Prostate gland (tissue), 2 donors: ENCODE measurements around the gene MKRN2OS. TPM values are rescaled to one million over a fixed set of nuclear protein-coding genes. Genes with fewer than 3 reads are reported as not detected.

ENCODE experiments used
- small RNA-seq, 2 donors: library from RNA; depleted of rRNA; stranded (forward); fragments of <200 nt; gene quantifications; one replicate each; pipeline ENCODE3, GENCODE V24; 2016
- total RNA-seq, 2 donors: library from RNA; depleted of rRNA; stranded (reverse); fragments of >200 nt; gene quantifications; one replicate each; pipeline ENCODE4 v1.1.0, GENCODE V29; 2016

The MKRN2OS gene
- total RNA-seq, 2 donors from 2014 or later, result 1.0 to 2.7 TPM

Small RNA genes lying within 50 kb of the gene (small RNA-seq; reads per million reads assigned to genes)
- gene RF00017 (0 reads per million in 2 donors), gene RNA5SP123 (0 to 0.09 reads per million in 2 donors), gene RNU6-377P (0 reads per million in 2 donors)

Other genes starting within 250 kb of the MKRN2OS start
- 10 to 100 TPM; 13.8 to 14.9 TPM for gene TSEN2, start 61.0 kb downstream of the MKRN2OS start, total RNA-seq
- gene MKRN2, start 11.6 kb upstream of the MKRN2OS start, total RNA-seq, result 10 to 100 TPM; 22.2 to 54.5 TPM
- 100 to 1,000 TPM; 101 to 126 TPM for gene RAF1, start 118.6 kb upstream of the MKRN2OS start, total RNA-seq
- gene TMEM40, start 213.8 kb upstream of the MKRN2OS start, total RNA-seq, result 1 to 10 TPM; 1.9 to 8.5 TPM